Dendritic cell treated with granulocyte-macrophage colony-stimulating factor and Interleukin-4, amounts not matched to agents 40 ng/mL and 50 ng/mL, for 4 days (primary cell): ENCODE results near the gene PGAP3.
A peak's percentile ranks its signal among the peaks of the same experiment; 100 is the strongest.
"Not testable (repeated sequence)": the region's sequence is repeated elsewhere in the genome, so short reads cannot be mapped to it uniquely, and the experiment has no call there.

Experiments used
- H3K27ac Mint-ChIP-seq: one replicate; pipeline ENCODE4 v1.8.0; 2022; ENCODE audit warnings: mild to moderate bottlenecking, mixed read lengths
- H3K27me3 Mint-ChIP-seq: one replicate; pipeline ENCODE4 v1.8.0; 2022; ENCODE audit warnings: mild to moderate bottlenecking, mixed read lengths
- H3K36me3 Mint-ChIP-seq: one replicate; pipeline ENCODE4 v1.8.0; 2022; ENCODE audit warnings: low read depth, mixed read lengths
- H3K4me1 Mint-ChIP-seq: one replicate; pipeline ENCODE4 v1.8.0; 2022; ENCODE audit warnings: low read depth, mixed read lengths
- H3K4me3 Mint-ChIP-seq: one replicate; pipeline ENCODE4 v1.8.0; 2022; ENCODE audit warnings: mild to moderate bottlenecking, moderate library complexity, mixed read lengths
- H3K9me3 Mint-ChIP-seq: one replicate; pipeline ENCODE4 v1.8.0; 2022; ENCODE audit warnings: mixed read lengths
- intact Hi-C: fragments of 100-400 bp; cut with micrococcal nuclease; formaldehyde crosslinking; loops from one replicate; pipeline ENCODE4 v1.15.0; 2022

PGAP3 gene

GRCh38 chr17:39705786-39706348 is 18.0 kb upstream of the PGAP3 start:
- intact Hi-C loops: no loop called here
- no peak overlapping the region for H3K4me3 Mint-ChIP-seq
- H3K4me1 Mint-ChIP-seq: no peaks in the 10 kb centered on the region
- no peak overlapping the region for H3K27ac Mint-ChIP-seq
- H3K9me3 Mint-ChIP-seq: no peaks in the 10 kb centered on the region
- H3K27me3 Mint-ChIP-seq: peaks cover 27% of the 10 kb centered on the region
- H3K36me3 Mint-ChIP-seq: no peaks in the 10 kb centered on the region

DNA sequence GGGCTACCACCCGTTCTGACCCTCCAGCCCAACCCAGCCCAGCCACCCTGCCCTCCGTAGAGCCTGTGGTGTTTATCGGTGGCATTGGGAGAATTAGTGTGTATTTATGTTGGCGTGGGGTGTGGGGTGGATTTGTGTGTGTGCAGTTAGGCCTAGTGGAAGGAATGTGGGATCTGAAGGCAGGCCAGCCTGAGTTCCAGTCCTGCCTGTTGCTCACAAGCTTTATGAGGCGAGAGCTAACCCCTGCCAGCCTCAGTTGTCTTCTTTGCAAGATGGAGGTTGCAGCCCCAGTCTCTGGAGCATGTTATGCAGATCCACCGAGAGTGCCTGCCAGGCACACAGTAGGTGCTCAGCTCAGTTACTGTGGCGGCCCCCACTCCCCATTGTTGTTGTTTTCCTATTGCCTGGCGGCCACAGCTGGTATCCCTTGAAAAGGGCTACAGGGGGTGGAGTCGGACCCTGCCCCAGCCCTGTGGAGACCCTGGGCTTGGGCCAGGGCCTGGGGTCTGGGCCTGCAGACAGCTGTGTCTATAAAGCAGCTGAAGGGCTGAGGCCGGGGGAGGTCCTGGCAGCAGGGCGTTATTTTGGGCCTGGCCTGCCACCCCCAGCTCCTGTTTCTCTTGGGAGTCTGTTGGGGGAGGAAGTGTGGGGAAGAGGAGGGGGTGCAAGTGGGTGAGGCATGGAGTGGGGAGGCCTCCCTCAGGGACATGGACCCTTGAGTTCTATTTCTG is 17.1 kb upstream of the PGAP3 start:
- Mint-ChIP-seq H3K4me1 (peaks cover 4% of the 10 kb centered on the region), H3K4me3 (no peak overlapping the region), H3K27ac (no peak overlapping the region)

GRCh38 chr17:39703913-39704312 is 16.1 kb upstream of the PGAP3 start:
- no peak overlapping the region for H3K4me3 Mint-ChIP-seq
- no peak overlapping the region for H3K27ac Mint-ChIP-seq
- no peaks in the 10 kb centered on the region for H3K9me3 Mint-ChIP-seq
- intact Hi-C loops: no loop called here
- H3K36me3 Mint-ChIP-seq: no peaks in the 10 kb centered on the region
- H3K4me1 Mint-ChIP-seq: peaks cover 10% of the 10 kb centered on the region
- H3K27me3 Mint-ChIP-seq: peaks cover 43% of the 10 kb centered on the region

More for the DNA sequence above, 17.1 kb upstream of the PGAP3 start:
- peaks cover 36% of the 10 kb centered on the region for H3K27me3 Mint-ChIP-seq
- no peaks in the 10 kb centered on the region for H3K36me3 Mint-ChIP-seq
- intact Hi-C loops: no loop called here
- no peaks in the 10 kb centered on the region for H3K9me3 Mint-ChIP-seq

GRCh38 chr17:39702901-39703893 is 15.3 kb upstream of the PGAP3 start:
- Mint-ChIP-seq H3K27ac (no peak overlapping the region), H3K27me3 (peaks cover 48% of the 10 kb centered on the region), H3K9me3 (no peaks in the 10 kb centered on the region), H3K36me3 (no peaks in the 10 kb centered on the region), H3K4me1 (peaks cover 10% of the 10 kb centered on the region), H3K4me3 (no peak overlapping the region)
- intact Hi-C loops: no loop called here

DNA sequence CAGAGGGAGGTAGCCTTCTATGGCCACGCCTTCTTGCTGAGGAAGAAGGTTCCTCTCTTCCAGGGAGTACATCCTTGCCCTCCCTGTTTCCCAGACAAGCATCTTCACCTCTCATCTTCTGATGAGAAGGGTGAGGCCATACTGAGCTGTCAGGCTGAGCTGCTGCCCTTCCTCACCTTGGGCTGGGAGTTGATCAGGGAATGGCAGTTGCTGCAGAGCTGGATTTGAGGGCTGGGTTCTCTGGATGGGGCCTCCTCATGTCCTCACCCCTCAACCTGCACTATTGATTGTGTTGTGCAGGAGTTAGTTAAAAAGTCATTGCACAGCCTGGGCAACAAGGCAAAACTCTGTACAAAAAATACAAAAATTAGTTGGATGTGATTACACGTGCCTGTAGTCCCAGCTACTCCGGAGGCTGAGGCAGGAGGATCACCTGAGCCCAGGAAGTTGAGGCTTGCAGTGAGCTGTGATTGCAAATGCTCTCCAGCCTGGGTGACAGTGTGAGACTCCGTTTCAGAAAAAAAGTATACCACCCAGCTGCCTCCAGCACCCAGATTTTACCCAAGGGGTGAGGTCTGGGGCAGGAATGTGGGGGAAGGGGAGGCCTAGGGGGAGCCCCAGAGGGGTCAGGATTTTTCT is 14.0 kb upstream of the PGAP3 start:
- no peaks in the 10 kb centered on the region for H3K9me3 Mint-ChIP-seq
- H3K4me3 Mint-ChIP-seq: no peak overlapping the region
- peaks cover 10% of the 10 kb centered on the region for H3K4me1 Mint-ChIP-seq

DNA sequence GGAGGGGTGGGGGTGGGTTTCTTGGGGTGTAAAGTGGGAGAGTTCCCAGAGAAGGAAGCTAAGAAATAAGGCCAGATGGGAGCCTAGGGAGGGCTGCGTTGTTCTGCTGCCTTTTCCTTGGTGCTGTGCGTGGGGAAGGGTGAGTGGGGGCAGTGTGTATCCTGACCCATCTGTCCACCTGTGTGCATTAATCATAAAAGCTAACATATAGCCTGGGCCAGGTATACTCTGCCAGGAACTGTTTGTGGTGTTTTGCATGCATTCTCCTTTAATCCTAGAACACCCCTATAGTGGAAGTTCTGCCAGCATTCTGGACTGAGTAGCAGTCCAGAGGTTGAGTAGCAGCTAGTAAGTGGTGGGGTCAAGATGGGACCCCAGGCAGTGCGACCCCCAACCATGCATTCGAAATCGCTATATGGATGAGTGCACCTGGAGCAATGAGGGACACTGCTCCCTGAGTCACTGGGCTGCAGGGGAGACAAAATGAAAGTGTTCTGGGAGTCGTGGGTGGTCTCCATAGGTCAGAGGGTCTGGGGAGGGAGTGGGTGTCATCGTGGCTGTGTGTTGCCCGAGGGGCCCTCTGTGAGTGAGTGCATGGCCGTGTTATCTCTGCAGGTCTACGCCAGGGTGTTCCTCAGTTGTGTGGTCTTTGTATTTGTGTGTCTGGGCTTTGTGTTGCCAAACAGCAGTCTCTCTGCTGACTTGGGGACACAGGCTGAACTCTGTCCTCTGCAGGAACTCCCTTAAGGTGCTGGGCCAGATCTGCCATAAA is 13.3 kb upstream of the PGAP3 start:
- no peaks in the 10 kb centered on the region for H3K36me3 Mint-ChIP-seq
- H3K27me3 Mint-ChIP-seq: peaks cover 57% of the 10 kb centered on the region
- intact Hi-C loops: no loop called here
- no peak overlapping the region for H3K4me3 Mint-ChIP-seq
- H3K27ac Mint-ChIP-seq: no peak overlapping the region
- peaks cover 10% of the 10 kb centered on the region for H3K4me1 Mint-ChIP-seq
- H3K9me3 Mint-ChIP-seq: no peaks in the 10 kb centered on the region

More for the DNA sequence above, 14.0 kb upstream of the PGAP3 start:
- Mint-ChIP-seq H3K27ac (no peak overlapping the region), H3K36me3 (no peaks in the 10 kb centered on the region), H3K27me3 (peaks cover 55% of the 10 kb centered on the region)
- intact Hi-C loops: no loop called here

- Mint-ChIP-seq H3K27ac (no peak overlapping the region), H3K4me3 (peak overlapping the region; percentile 17), H3K27me3 (peaks cover 59% of the 10 kb centered on the region), H3K36me3 (no peaks in the 10 kb centered on the region), H3K9me3 (no peaks in the 10 kb centered on the region), H3K4me1 (peaks cover 10% of the 10 kb centered on the region)
- intact Hi-C loops: no loop called here
Observed at GRCh38 chr17:39700148-39700987, 12.5 kb upstream of the PGAP3 start.

DNA sequence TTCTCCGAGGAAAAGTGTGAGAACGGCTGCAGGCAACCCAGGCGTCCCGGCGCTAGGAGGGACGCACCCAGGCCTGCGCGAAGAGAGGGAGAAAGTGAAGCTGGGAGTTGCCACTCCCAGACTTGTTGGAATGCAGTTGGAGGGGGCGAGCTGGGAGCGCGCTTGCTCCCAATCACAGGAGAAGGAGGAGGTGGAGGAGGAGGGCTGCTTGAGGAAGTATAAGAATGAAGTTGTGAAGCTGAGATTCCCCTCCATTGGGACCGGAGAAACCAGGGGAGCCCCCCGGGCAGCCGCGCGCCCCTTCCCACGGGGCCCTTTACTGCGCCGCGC is 11.9 kb upstream of the PGAP3 start, which contains the start of gene ERBB2:
ERBB2 (plus strand) TSS at position 247 of the 330 bp plus-strand sequence. CDS start 175 bp downstream, outside the sequence.
- intact Hi-C loops: no loop called here
- Mint-ChIP-seq H3K4me1 (peaks cover 10% of the 10 kb centered on the region), H3K27ac (no peak within 1 kb of the TSS), H3K4me3 (peak within 1 kb of the TSS; percentile 17), H3K27me3 (peaks cover 59% of the 10 kb centered on the region), H3K9me3 (no peaks in the 10 kb centered on the region), H3K36me3 (no peaks in the 10 kb centered on the region)

DNA sequence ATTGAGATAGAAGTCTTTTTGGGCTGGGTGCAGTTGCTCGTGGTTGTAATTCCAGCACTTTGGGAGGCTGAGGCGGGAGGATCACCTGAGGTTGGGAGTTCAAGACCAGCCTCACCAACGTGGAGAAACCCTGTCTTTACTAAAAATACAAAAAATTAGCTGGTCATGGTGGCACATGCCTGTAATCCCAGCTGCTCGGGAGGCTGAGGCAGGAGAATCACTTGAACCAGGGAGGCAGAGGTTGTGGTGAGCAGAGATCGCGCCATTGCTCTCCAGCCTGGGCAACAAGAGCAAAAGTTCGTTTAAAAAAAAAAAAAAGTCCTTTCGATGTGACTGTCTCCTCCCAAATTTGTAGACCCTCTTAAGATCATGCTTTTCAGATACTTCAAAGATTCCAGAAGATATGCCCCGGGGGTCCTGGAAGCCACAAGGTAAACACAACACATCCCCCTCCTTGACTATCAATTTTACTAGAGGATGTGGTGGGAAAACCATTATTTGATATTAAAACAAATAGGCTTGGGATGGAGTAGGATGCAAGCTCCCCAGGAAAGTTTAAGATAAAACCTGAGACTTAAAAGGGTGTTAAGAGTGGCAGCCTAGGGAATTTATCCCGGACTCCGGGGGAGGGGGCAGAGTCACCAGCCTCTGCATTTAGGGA is 11.4 kb upstream of the PGAP3 start:
- Mint-ChIP-seq H3K27me3 (peaks cover 59% of the 10 kb centered on the region), H3K4me1 (peaks cover 10% of the 10 kb centered on the region)
- intact Hi-C loops, H3K36me3 Mint-ChIP-seq, H3K27ac Mint-ChIP-seq, H3K4me3 Mint-ChIP-seq, H3K9me3 Mint-ChIP-seq: not testable (repeated sequence)

DNA sequence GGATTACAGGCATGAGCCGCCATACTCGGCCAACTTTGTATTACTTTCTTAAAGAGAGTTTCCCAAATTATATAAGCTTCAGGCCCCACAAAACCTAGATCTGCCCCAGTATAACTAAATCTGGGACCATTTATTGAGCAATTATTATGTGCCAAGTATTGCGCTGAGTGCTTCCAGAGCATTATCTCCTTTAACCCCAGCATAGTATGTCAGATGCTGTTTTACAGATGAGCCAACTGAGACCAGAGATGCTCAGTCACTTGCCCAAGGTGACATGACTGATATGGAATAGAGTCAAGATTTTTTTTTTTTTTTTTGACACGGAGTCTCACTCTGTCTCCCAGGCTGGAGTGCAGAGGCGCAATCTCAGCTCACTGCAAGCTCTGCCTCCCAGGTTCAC is 10.1 kb upstream of the PGAP3 start:
- Mint-ChIP-seq H3K27ac (no peak overlapping the region), H3K9me3 (no peaks in the 10 kb centered on the region), H3K36me3 (no peaks in the 10 kb centered on the region), H3K27me3 (peaks cover 55% of the 10 kb centered on the region), H3K4me1 (peaks cover 10% of the 10 kb centered on the region), H3K4me3 (no peak overlapping the region)
- intact Hi-C loops: no loop called here

DNA sequence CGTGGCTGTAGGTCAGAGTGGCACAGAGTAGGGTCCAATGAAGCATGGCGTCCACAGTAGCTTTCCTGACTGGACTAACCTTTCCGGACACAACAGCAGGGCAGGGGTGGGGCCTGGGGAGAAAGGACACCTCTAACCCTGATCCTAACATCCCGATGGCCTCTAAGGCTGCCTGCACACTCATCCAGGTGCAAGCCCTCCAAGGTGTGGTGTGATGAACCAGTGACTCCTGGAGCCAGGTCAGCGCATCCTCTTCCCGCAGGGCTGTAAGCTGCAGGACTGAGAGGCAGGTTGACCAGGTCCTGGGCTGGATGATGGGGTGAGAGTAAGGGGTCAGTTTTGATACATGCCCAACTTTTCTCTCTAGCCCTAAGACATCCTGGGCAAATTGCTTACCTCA is 8.9 kb upstream of the PGAP3 start:
- Mint-ChIP-seq H3K4me3 (no peak overlapping the region), H3K36me3 (no peaks in the 10 kb centered on the region), H3K27ac (no peak overlapping the region), H3K4me1 (peaks cover 10% of the 10 kb centered on the region), H3K27me3 (peaks cover 43% of the 10 kb centered on the region), H3K9me3 (no peaks in the 10 kb centered on the region)
- intact Hi-C loops: no loop called here

- H3K27ac Mint-ChIP-seq: no peak overlapping the region
- peaks cover 31% of the 10 kb centered on the region for H3K27me3 Mint-ChIP-seq
- H3K36me3 Mint-ChIP-seq: no peaks in the 10 kb centered on the region
- no peaks in the 10 kb centered on the region for H3K9me3 Mint-ChIP-seq
- peaks cover 7% of the 10 kb centered on the region for H3K4me1 Mint-ChIP-seq
- H3K4me3 Mint-ChIP-seq: no peak overlapping the region
- intact Hi-C loops: no loop called here
Observed at GRCh38 chr17:39695089-39695474, 7.2 kb upstream of the PGAP3 start.
